GM23338 (cell line): ENCODE data around the gene TNFAIP6. TPM values are rescaled to one million over a fixed set of nuclear protein-coding genes. Genes with fewer than 3 reads are reported as not detected.

Experiments used
- ATAC-seq: fragments of 200-7000 bp; cut with Tn5 transposase; 3 replicates; pipeline ENCODE4 v1.9.1; 2020
- DNase-seq: peaks from one replicate; pipeline ENCODE4 v3.0.0-alpha.2; 2015; ENCODE audit warnings: low spot score
- H2AFZ ChIP-seq: fragments of 200-600 bp; sonication (generic); 2 replicates; pipeline ENCODE4 v1.8.0; 2016; ENCODE audit warnings: antibody characterized with exemption, mild to moderate bottlenecking, moderate library complexity
- H3F3A ChIP-seq: fragments of 200-600 bp; sonication (generic); replicated peaks from 2 replicates; pipeline ENCODE4 v1.8.0; 2017; ENCODE audit warnings: antibody characterized with exemption, mixed run types, low read depth
- H3K27ac ChIP-seq: fragments of 200-600 bp; sonication (generic); 2 replicates; pipeline ENCODE4 v1.6.1; 2016; ENCODE audit warnings: low read depth
- H3K27me3 ChIP-seq: fragments of 200-600 bp; sonication (generic); 2 replicates; pipeline ENCODE4 v1.8.0; 2016; ENCODE audit warnings: mild to moderate bottlenecking, mixed run types, moderate library complexity; ENCODE audit not compliant: insufficient read depth
- H3K36me3 ChIP-seq: fragments of 200-600 bp; sonication (generic); 2 replicates; pipeline ENCODE4 v1.8.0; 2016; ENCODE audit warnings: mild to moderate bottlenecking; ENCODE audit not compliant: insufficient read depth
- H3K4me1 ChIP-seq: fragments of 200-600 bp; sonication (generic); 2 replicates; pipeline ENCODE4 v1.8.0; 2016; ENCODE audit warnings: mild to moderate bottlenecking, moderate library complexity; ENCODE audit not compliant: insufficient read depth
- H3K4me2 ChIP-seq: fragments of 200-600 bp; sonication (generic); 2 replicates; pipeline ENCODE4 v1.7.1; 2017; ENCODE audit warnings: mixed run types
- H3K4me3 ChIP-seq: fragments of 200-600 bp; sonication (generic); 2 replicates; pipeline ENCODE4 v1.6.1; 2016; ENCODE audit warnings: mixed run types
- H3K79me2 ChIP-seq: fragments of 200-600 bp; sonication (generic); replicated peaks from 2 replicates; pipeline ENCODE4 v1.8.0; 2017; ENCODE audit warnings: mild to moderate bottlenecking; ENCODE audit not compliant: insufficient read depth
- H3K9me2 ChIP-seq: fragments of 200-600 bp; sonication (generic); 2 replicates; pipeline ENCODE4 v1.8.0; 2017; ENCODE audit not compliant: insufficient read depth
- H4K20me1 ChIP-seq: fragments of 200-600 bp; sonication (generic); replicated peaks from 2 replicates; pipeline ENCODE4 v1.8.0; 2017; ENCODE audit warnings: mild to moderate bottlenecking; ENCODE audit not compliant: insufficient read depth
- H3K27ac Mint-ChIP-seq: 2 replicates; pipeline ENCODE4 v1.8.0; 2020; ENCODE audit warnings: inconsistent platforms, mild to moderate bottlenecking, moderate library complexity, mixed read lengths
- H3K27me3 Mint-ChIP-seq: 3 replicates; pipeline ENCODE4 v1.8.0; 2022; ENCODE audit warnings: low read depth, mild to moderate bottlenecking, moderate library complexity, mixed read lengths, inconsistent platforms; ENCODE audit not compliant: insufficient read depth, poor library complexity
- H3K36me3 Mint-ChIP-seq: 3 replicates; pipeline ENCODE4 v1.8.0; 2021; ENCODE audit warnings: low read depth, mild to moderate bottlenecking, inconsistent platforms, moderate library complexity, mixed read lengths
- H3K4me1 Mint-ChIP-seq: 3 replicates; pipeline ENCODE4 v1.8.0; 2020; ENCODE audit warnings: mild to moderate bottlenecking, inconsistent platforms, mixed read lengths
- H3K4me3 Mint-ChIP-seq: 3 replicates; pipeline ENCODE4 v1.8.0; 2021; ENCODE audit warnings: moderate library complexity, mild to moderate bottlenecking, inconsistent platforms, mixed read lengths
- H3K9me3 Mint-ChIP-seq: 3 replicates; pipeline ENCODE4 v1.8.0; 2020; ENCODE audit warnings: moderate library complexity, mild to moderate bottlenecking, inconsistent platforms, mixed read lengths
- EZH2 ChIP-seq: fragments of 200-600 bp; sonication (generic); IDR thresholded peaks from one replicate; pipeline ENCODE4 v1.8.0; 2017; ENCODE audit warnings: antibody characterized with exemption, mild to moderate bottlenecking, low read depth; ENCODE audit not compliant: unreplicated experiment
- EZH2phosphoT487 ChIP-seq: fragments of 200-600 bp; sonication (generic); IDR thresholded peaks from one replicate; pipeline ENCODE4 v1.8.1; 2018; ENCODE audit warnings: antibody characterized with exemption; ENCODE audit not compliant: unreplicated experiment
- JUNB ChIP-seq: IDR thresholded peaks from one replicate; pipeline ENCODE4 v1.6.1; 2016; ENCODE audit warnings: antibody characterized with exemption; ENCODE audit not compliant: unreplicated experiment
- NANOG ChIP-seq: IDR thresholded peaks from 2 replicates; pipeline ENCODE4 v1.6.1; 2016; ENCODE audit warnings: antibody characterized with exemption, borderline replicate concordance
- POLR2AphosphoS5 ChIP-seq: IDR thresholded peaks from 2 replicates; pipeline ENCODE4 v1.6.1; 2016; ENCODE audit warnings: antibody characterized with exemption, low read depth
- STAT1 ChIP-seq: IDR thresholded peaks from one replicate; pipeline ENCODE4 v1.6.1; 2016; ENCODE audit warnings: antibody characterized with exemption; ENCODE audit not compliant: unreplicated experiment
- ZNF114 ChIP-seq: fragments of 250-450 bp; sonication (Bioruptor Pico); IDR thresholded peaks from 2 replicates; pipeline ENCODE4 v1.5.0; 2020; ENCODE audit warnings: mild to moderate bottlenecking, moderate library complexity
- ZNF331 ChIP-seq: fragments of 250-450 bp; sonication (Bioruptor Pico); IDR thresholded peaks from 2 replicates; pipeline ENCODE4 v1.5.0; 2020; ENCODE audit warnings: low read depth, mild to moderate bottlenecking, moderate library complexity
- polyA plus RNA-seq: library from polyadenylated mRNA; unstranded; fragments of >200 nt; fragmentation: Nextera tagmentation; extraction: Ambion mirVana; gene quantifications from 2 replicates; pipeline ENCODE4 v1.2.1, GENCODE V29; 2016
- total RNA-seq: library from RNA; depleted of rRNA; stranded (reverse); fragments of >200 nt; shearing (Covaris generic); gene quantifications from 2 replicates; pipeline ENCODE4 v1.2.3, GENCODE V29; 2014
- TF ChIP-seq, protein P1 (sequence below): IDR thresholded peaks from 2 replicates; pipeline ENCODE4 v1.6.1; 2016; ENCODE audit warnings: antibody characterized with exemption
- TF ChIP-seq, protein P2 (sequence below), 2 experiments: fragments of 200-600 bp in 1 of 2; sonication (generic) in 1 of 2; conservative IDR thresholded peaks; 2 replicates each; pipeline versions ENCODE4 v1.5.1 to v1.6.1; 2016 to 2017; ENCODE audit warnings: antibody characterized with exemption in 2 of 2, low read depth in 2 of 2, mild to moderate bottlenecking in 2 of 2, moderate library complexity in 1 of 2
- TF ChIP-seq, protein P3 (sequence below): IDR thresholded peaks from one replicate; pipeline ENCODE4 v1.6.1; 2018; ENCODE audit warnings: antibody characterized with exemption; ENCODE audit not compliant: unreplicated experiment

Gene TNFAIP6
- total and polyA plus RNA-seq, 2 experiments from 2014 or later: 2.9 to 6.1 TPM

DNA sequence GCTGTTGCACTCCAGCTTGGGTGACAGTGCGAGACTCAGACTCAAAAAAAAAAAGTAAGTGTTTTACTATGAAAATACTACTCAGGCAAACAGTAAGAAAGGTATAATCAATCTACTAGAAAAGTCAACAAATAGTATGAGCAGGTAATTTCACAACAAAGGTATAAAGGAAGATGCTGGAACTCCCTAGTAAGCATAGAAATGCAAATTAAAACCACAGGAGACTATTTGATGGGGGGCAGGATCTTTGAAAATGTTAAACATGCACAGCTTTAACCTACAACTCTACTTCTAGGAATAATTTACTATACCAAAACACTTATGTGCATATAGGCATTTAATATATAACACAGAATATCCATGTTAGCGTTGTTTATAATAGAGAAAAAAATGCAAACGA is 24.3 kb upstream of the TNFAIP6 start:
- Histone ChIP-seq H3F3A (no peaks in the 10 kb centered on the region), H3K79me2 (no peaks in the 10 kb centered on the region), H3K4me2 (peak overlapping the region; percentile 31; the same call in 1 of the 2 replicates), H3K4me1 (peaks cover 12% of the 10 kb centered on the region), H3K27ac (no peak overlapping the region), H3K9me2 (no peaks in the 10 kb centered on the region), H3K36me3 (no peaks in the 10 kb centered on the region), H4K20me1 (no peaks in the 10 kb centered on the region), H2AFZ (no peak overlapping the region), H3K27me3 (no peaks in the 10 kb centered on the region), H3K4me3 (no peak overlapping the region)
- H3K36me3 Mint-ChIP-seq: no peaks in the 10 kb centered on the region
- peak; percentile 42 for DNase-seq
- no peaks in the 10 kb centered on the region; the same call in 2 of the 3 replicates for H3K9me3 Mint-ChIP-seq
- no peak overlapping the region; the same call in 2 of the 3 replicates for H3K4me3 Mint-ChIP-seq
- H3K27me3 Mint-ChIP-seq: peaks cover 4% of the 10 kb centered on the region
- peaks cover 30% of the 10 kb centered on the region for H3K4me1 Mint-ChIP-seq
- ATAC-seq: peak; percentile 83
- TF ChIP-seq NANOG (peak; percentile 44; the same call in 1 of the 2 replicates), EZH2phosphoT487 (no peak)
- no peak overlapping the region for H3K27ac Mint-ChIP-seq

DNA sequence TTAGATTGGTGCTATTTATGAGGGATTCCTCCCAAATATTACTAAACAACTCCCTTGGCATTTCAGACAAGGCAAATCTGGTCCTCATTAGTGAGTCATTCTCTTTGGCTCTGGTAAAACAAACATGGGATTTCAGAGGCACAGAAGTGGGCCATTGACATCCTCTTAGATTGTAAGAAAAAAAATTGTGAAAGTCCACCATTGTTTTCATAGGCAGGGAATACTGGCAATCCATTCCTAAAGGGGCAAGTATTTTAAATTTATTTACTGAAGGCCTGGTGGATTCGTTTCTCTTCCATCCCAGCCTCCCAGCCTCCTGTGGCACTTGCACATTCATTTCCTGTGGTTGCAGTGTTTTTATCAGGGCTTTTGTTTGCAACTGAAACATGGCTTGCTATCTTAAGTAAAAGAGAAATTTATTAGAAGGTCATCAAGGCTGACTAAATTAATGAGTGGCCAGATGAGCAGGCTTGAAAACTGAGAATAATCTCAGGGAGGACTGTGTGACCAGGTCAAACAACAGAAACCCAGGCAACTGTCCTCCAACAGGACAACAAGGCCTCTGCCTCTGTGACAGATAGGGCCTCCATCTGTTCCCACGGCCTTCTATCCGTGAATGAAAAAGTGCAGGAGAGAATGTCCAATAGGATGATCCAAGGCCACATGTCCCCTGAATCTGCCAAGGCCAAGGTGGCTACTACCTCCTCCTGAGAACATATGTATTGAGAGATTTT is 23.1 kb upstream of the TNFAIP6 start:
- Histone ChIP-seq H3K27ac (no peak overlapping the region), H3K4me1 (peaks cover 19% of the 10 kb centered on the region), H3K4me2 (peak overlapping the region; percentile 24; the same call in 1 of the 2 replicates), H3K79me2 (no peaks in the 10 kb centered on the region), H3K4me3 (no peak overlapping the region), H3K36me3 (no peaks in the 10 kb centered on the region), H2AFZ (no peak overlapping the region), H4K20me1 (no peaks in the 10 kb centered on the region), H3K9me2 (no peaks in the 10 kb centered on the region), H3F3A (no peaks in the 10 kb centered on the region), H3K27me3 (no peaks in the 10 kb centered on the region)
- H3K36me3 Mint-ChIP-seq: no peaks in the 10 kb centered on the region
- no peak overlapping the region for H3K27ac Mint-ChIP-seq
- no peaks in the 10 kb centered on the region; the same call in 2 of the 3 replicates for H3K9me3 Mint-ChIP-seq
- no peak overlapping the region for H3K4me3 Mint-ChIP-seq
- ATAC-seq (no peak), DNase-seq (no peak)
- H3K4me1 Mint-ChIP-seq: peaks cover 40% of the 10 kb centered on the region
- peaks cover 4% of the 10 kb centered on the region for H3K27me3 Mint-ChIP-seq
- TF ChIP-seq, protein P1, sequence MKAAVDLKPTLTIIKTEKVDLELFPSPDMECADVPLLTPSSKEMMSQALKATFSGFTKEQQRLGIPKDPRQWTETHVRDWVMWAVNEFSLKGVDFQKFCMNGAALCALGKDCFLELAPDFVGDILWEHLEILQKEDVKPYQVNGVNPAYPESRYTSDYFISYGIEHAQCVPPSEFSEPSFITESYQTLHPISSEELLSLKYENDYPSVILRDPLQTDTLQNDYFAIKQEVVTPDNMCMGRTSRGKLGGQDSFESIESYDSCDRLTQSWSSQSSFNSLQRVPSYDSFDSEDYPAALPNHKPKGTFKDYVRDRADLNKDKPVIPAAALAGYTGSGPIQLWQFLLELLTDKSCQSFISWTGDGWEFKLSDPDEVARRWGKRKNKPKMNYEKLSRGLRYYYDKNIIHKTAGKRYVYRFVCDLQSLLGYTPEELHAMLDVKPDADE: no peak
- TF ChIP-seq JUNB (no peak), EZH2phosphoT487 (no peak), ZNF331 (CRISPR knock-in tag) (no peak), ZNF114 (CRISPR knock-in tag) (no peak), EZH2 (no peak), STAT1 (no peak), NANOG (no peak), POLR2AphosphoS5 (no peak)
- TF ChIP-seq, protein P2, sequence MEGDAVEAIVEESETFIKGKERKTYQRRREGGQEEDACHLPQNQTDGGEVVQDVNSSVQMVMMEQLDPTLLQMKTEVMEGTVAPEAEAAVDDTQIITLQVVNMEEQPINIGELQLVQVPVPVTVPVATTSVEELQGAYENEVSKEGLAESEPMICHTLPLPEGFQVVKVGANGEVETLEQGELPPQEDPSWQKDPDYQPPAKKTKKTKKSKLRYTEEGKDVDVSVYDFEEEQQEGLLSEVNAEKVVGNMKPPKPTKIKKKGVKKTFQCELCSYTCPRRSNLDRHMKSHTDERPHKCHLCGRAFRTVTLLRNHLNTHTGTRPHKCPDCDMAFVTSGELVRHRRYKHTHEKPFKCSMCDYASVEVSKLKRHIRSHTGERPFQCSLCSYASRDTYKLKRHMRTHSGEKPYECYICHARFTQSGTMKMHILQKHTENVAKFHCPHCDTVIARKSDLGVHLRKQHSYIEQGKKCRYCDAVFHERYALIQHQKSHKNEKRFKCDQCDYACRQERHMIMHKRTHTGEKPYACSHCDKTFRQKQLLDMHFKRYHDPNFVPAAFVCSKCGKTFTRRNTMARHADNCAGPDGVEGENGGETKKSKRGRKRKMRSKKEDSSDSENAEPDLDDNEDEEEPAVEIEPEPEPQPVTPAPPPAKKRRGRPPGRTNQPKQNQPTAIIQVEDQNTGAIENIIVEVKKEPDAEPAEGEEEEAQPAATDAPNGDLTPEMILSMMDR (conservative IDR thresholded peaks at IDR 0.05; ENCODE audit: low read depth in 2 of 2): no peak
- TF ChIP-seq, protein P3, sequence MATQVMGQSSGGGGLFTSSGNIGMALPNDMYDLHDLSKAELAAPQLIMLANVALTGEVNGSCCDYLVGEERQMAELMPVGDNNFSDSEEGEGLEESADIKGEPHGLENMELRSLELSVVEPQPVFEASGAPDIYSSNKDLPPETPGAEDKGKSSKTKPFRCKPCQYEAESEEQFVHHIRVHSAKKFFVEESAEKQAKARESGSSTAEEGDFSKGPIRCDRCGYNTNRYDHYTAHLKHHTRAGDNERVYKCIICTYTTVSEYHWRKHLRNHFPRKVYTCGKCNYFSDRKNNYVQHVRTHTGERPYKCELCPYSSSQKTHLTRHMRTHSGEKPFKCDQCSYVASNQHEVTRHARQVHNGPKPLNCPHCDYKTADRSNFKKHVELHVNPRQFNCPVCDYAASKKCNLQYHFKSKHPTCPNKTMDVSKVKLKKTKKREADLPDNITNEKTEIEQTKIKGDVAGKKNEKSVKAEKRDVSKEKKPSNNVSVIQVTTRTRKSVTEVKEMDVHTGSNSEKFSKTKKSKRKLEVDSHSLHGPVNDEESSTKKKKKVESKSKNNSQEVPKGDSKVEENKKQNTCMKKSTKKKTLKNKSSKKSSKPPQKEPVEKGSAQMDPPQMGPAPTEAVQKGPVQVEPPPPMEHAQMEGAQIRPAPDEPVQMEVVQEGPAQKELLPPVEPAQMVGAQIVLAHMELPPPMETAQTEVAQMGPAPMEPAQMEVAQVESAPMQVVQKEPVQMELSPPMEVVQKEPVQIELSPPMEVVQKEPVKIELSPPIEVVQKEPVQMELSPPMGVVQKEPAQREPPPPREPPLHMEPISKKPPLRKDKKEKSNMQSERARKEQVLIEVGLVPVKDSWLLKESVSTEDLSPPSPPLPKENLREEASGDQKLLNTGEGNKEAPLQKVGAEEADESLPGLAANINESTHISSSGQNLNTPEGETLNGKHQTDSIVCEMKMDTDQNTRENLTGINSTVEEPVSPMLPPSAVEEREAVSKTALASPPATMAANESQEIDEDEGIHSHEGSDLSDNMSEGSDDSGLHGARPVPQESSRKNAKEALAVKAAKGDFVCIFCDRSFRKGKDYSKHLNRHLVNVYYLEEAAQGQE: no peak
